Measurements from ENCODE around the gene TBC1D1. TPM values are rescaled to one million over a fixed set of nuclear protein-coding genes. Genes with fewer than 3 reads are reported as not detected.

Gene TBC1D1
- total RNA-seq, 1 experiment from 2014 or later: 56.0 TPM

- TF ChIP-seq POLR2AphosphoS5 (IDR thresholded peaks at IDR 0.05; ENCODE audit: low read depth, low read length) (no peak), CTCF (IDR thresholded peaks at IDR 0.05) (no peak), TCF7L2 (IDR thresholded peaks at IDR 0.05; ENCODE audit: low read depth, low read length) (no peak), REST (IDR thresholded peaks at IDR 0.05; ENCODE audit: insufficient read depth in 1 of 2, low read depth in 2 of 2, low read length in 1 of 2) (no peak), SIN3A (IDR thresholded peaks at IDR 0.05; ENCODE audit: borderline replicate concordance, insufficient read depth, low read depth, low read length) (no peak)
- CTCF ChIA-PET: no interaction called here
- H3K27me3 ChIP-seq (ENCODE audit: control insufficient read depth, insufficient read depth, low read length): peaks cover 4% of the 10 kb centered on the region
- H3K36me3 ChIP-seq (ENCODE audit: control insufficient read depth, insufficient read depth, low read length): no peaks in the 10 kb centered on the region
- DNase-seq (ENCODE audit: low read depth, low spot score): no peak
- no peak overlapping the region for H3K4me3 ChIP-seq (ENCODE audit: low read depth in 2 of 2, low read length in 2 of 2)
- ATAC-seq: no peak
- POLR2A ChIA-PET: no interaction called here
- no peaks in the 10 kb centered on the region for H3K4me1 ChIP-seq (ENCODE audit: control insufficient read depth, insufficient read depth, low read length)
- intact Hi-C loops (cut with micrococcal nuclease; ENCODE audit: unreplicated experiment): no loop called here
- in situ Hi-C loops (cut with HindIII; ENCODE audit: low pct_unique_long_range_greater_than_20kb, low sequenced_read_pairs): no loop called here
- BruUV-seq (replicated peaks): no TSS peak
- no peak overlapping the region for H3K27ac ChIP-seq (ENCODE audit: low read length)
- H3K9me3 ChIP-seq (ENCODE audit: control insufficient read depth, insufficient read depth, low read depth, low read length): no peaks in the 10 kb centered on the region
Observed at GRCh38 chr4:37905533-37906169, 14.8 kb downstream of the TBC1D1 start.

GRCh38 chr4:37908488-37909331 is 17.8 kb downstream of the TBC1D1 start:
- no TSS peak for BruUV-seq (replicated peaks)
- Histone ChIP-seq H3K27me3 (ENCODE audit: control insufficient read depth, insufficient read depth, low read length) (peaks cover 4% of the 10 kb centered on the region), H3K36me3 (ENCODE audit: control insufficient read depth, insufficient read depth, low read length) (no peaks in the 10 kb centered on the region), H3K4me1 (ENCODE audit: control insufficient read depth, insufficient read depth, low read length) (no peaks in the 10 kb centered on the region), H3K27ac (ENCODE audit: low read length) (no peak overlapping the region), H3K9me3 (ENCODE audit: control insufficient read depth, insufficient read depth, low read depth, low read length) (no peaks in the 10 kb centered on the region), H3K4me3 (ENCODE audit: low read depth in 2 of 2, low read length in 2 of 2) (no peak overlapping the region)
- ChIA-PET POLR2A (no interaction called here), CTCF (no interaction called here)
- intact Hi-C loops (cut with micrococcal nuclease; ENCODE audit: unreplicated experiment): no loop called here
- DNase-seq (ENCODE audit: low read depth, low spot score) (no peak), ATAC-seq (no peak)
- TF ChIP-seq POLR2AphosphoS5 (IDR thresholded peaks at IDR 0.05; ENCODE audit: low read depth, low read length) (no peak), SIN3A (IDR thresholded peaks at IDR 0.05; ENCODE audit: borderline replicate concordance, insufficient read depth, low read depth, low read length) (no peak), TCF7L2 (IDR thresholded peaks at IDR 0.05; ENCODE audit: low read depth, low read length) (no peak), CTCF (IDR thresholded peaks at IDR 0.05) (no peak), REST (IDR thresholded peaks at IDR 0.05; ENCODE audit: insufficient read depth in 1 of 2, low read depth in 2 of 2, low read length in 1 of 2) (no peak)
- in situ Hi-C loops (cut with HindIII; ENCODE audit: low pct_unique_long_range_greater_than_20kb, low sequenced_read_pairs): no loop called here
